A549 (cell line): ENCODE results near the gene MCIDAS. TPM values are rescaled to one million over a fixed set of nuclear protein-coding genes. Genes with fewer than 3 reads are reported as not detected.

Experiments used
- ATAC-seq, 2 experiments: fragments of 200-7000 bp in 1 of 2; fragments of >200 bp in 1 of 2; cut with Nextera tagmentation in 1 of 2; cut with Tn5 transposase in 1 of 2; 3 replicates each; pipeline versions ENCODE4 v1.8.0 to v1.9.1; 2018 to 2020; ENCODE audit warnings: mild to moderate bottlenecking in 1 of 2, moderate library complexity in 1 of 2
- CTCF ChIA-PET: fragments of 300-600 bp; sonication (Branson Sonifier 250); formaldehyde crosslinking; extraction: SDS; loops from one replicate; lab custom pipeline; 2021; ENCODE audit warnings: antibody characterized with exemption, inconsistent platforms; lab: Yijun Ruan, JAX
- POLR2A ChIA-PET: fragments of 350-600 bp; formaldehyde crosslinking; extraction: SDS; loops from one replicate; lab custom pipeline; 2021; ENCODE audit warnings: antibody characterized with exemption, inconsistent platforms; lab: Yijun Ruan, JAX
- DNase-seq, 2 experiments: peaks; one replicate each; pipeline versions ENCODE4 v3.0.0 to v3.0.0-alpha.2; 2011 to 2016; ENCODE audit warnings: low read depth in 1 of 2, low spot score in 1 of 2
- FAIRE-seq: peaks from 2 replicates; lab custom pipeline; 2011; peaks lifted over from hg19 to GRCh38; lab: Jason Lieb, UNC
- H3K27ac ChIP-seq, 2 experiments: fragments of >200 bp; sonication (Bioruptor Twin); formaldehyde crosslinking; 3 replicates each; pipeline ENCODE4 v1.5.1; 2016 to 2017
- H3K4me1 ChIP-seq: fragments of >200 bp; sonication (Bioruptor Twin); formaldehyde crosslinking; 3 replicates; pipeline ENCODE4 v1.6.1; 2016
- H3K4me2 ChIP-seq: fragments of >200 bp; sonication (Bioruptor Twin); formaldehyde crosslinking; 3 replicates; pipeline ENCODE4 v1.6.1; 2016
- H3K4me3 ChIP-seq: fragments of >200 bp; sonication (Bioruptor Twin); formaldehyde crosslinking; 3 replicates; pipeline ENCODE4 v1.5.1; 2016
- H3K9me3 ChIP-seq: fragments of >200 bp; sonication (Bioruptor Twin); formaldehyde crosslinking; 3 replicates; pipeline ENCODE4 v1.6.1; 2016
- BHLHE40 ChIP-seq: IDR thresholded peaks from 2 replicates; pipeline ENCODE4 v1.6.1; 2012; ENCODE audit warnings: low read depth, low read length, inconsistent platforms
- CBX2 ChIP-seq: fragments of 200-600 bp; sonication (generic); IDR thresholded peaks from 2 replicates; pipeline ENCODE4 v1.6.1; 2016; ENCODE audit warnings: low read depth, mild to moderate bottlenecking, borderline replicate concordance
- CBX8 ChIP-seq: fragments of 200-600 bp; sonication (generic); IDR thresholded peaks from 2 replicates; pipeline ENCODE4 v1.6.1; 2016
- CEBPB ChIP-seq, 2 experiments: fragments of >200 bp in 1 of 2; sonication (Bioruptor Twin) in 1 of 2; formaldehyde crosslinking in 1 of 2; IDR thresholded peaks; 2 replicates each; pipeline ENCODE4 v1.6.1; 2012 to 2016
- CHD2 ChIP-seq: fragments of 150-350 bp; IDR thresholded peaks from 2 replicates; pipeline ENCODE4 v1.6.1; 2014; ENCODE audit warnings: low read length; ENCODE audit not compliant: partially characterized antibody
- CHD4 ChIP-seq: fragments of 200-600 bp; sonication (generic); IDR thresholded peaks from 2 replicates; pipeline ENCODE4 v1.6.1; 2016; ENCODE audit warnings: antibody characterized with exemption, mild to moderate bottlenecking, borderline replicate concordance
- EHMT2 ChIP-seq: fragments of 200-600 bp; sonication (generic); IDR thresholded peaks from 2 replicates; pipeline ENCODE4 v1.6.1; 2016; ENCODE audit warnings: antibody characterized with exemption, low read depth, mild to moderate bottlenecking, moderate library complexity
- EP300 ChIP-seq, 2 experiments: fragments of >200 bp; sonication (Bioruptor Twin); formaldehyde crosslinking; IDR thresholded peaks; 2 replicates in 1 of 2; 3 replicates in 1 of 2; pipeline ENCODE4 v1.6.1; 2016 to 2017
- FOSB ChIP-seq: fragments of 250-450 bp; sonication (Bioruptor Pico); IDR thresholded peaks from 2 replicates; pipeline ENCODE4 v1.5.0; 2020; ENCODE audit warnings: mild to moderate bottlenecking, moderate library complexity
- FOSL2 ChIP-seq, 2 experiments: fragments of 450-650 bp in 1 of 2; fragments of >200 bp in 1 of 2; sonication (Bioruptor Twin) in 1 of 2; formaldehyde crosslinking; IDR thresholded peaks; 2 replicates each; pipeline versions ENCODE4 v1.5.0 to v1.6.1; 2016 to 2020; ENCODE audit warnings: mild to moderate bottlenecking in 1 of 2, moderate library complexity in 1 of 2
- HEYL ChIP-seq: fragments of 250-450 bp; sonication (Bioruptor Pico); IDR thresholded peaks from 2 replicates; pipeline ENCODE4 v1.8.0; 2021; ENCODE audit warnings: mild to moderate bottlenecking, moderate library complexity
- HOXA7 ChIP-seq: fragments of 250-450 bp; sonication (Bioruptor Pico); IDR thresholded peaks from 2 replicates; pipeline ENCODE4 v1.5.0; 2020; ENCODE audit warnings: mild to moderate bottlenecking, moderate library complexity
- HOXB13 ChIP-seq: fragments of 250-450 bp; sonication (Bioruptor Pico); IDR thresholded peaks from 2 replicates; pipeline ENCODE4 v1.5.0; 2020; ENCODE audit warnings: low read depth, mild to moderate bottlenecking, moderate library complexity
- JUNB ChIP-seq: fragments of >200 bp; sonication (Bioruptor Twin); formaldehyde crosslinking; IDR thresholded peaks from 2 replicates; pipeline ENCODE4 v1.6.1; 2016
- MAX ChIP-seq: IDR thresholded peaks from 2 replicates; pipeline ENCODE4 v1.6.1; 2012
- NPAS2 ChIP-seq: fragments of 250-450 bp; sonication (Bioruptor Pico); IDR thresholded peaks from 2 replicates; pipeline ENCODE4 v1.8.0; 2022; ENCODE audit warnings: mild to moderate bottlenecking, moderate library complexity, borderline replicate concordance
- RAD21 ChIP-seq, 2 experiments: fragments of >200 bp in 1 of 2; sonication (Bioruptor Twin) in 1 of 2; formaldehyde crosslinking in 1 of 2; IDR thresholded peaks in 1 of 2; conservative IDR thresholded peaks in 1 of 2; 2 replicates in 1 of 2; 3 replicates in 1 of 2; pipeline ENCODE4 v1.6.1; 2012 to 2018; ENCODE audit warnings: inconsistent platforms in 1 of 2
- RCOR1 ChIP-seq: fragments of 150-350 bp; IDR thresholded peaks from 2 replicates; pipeline ENCODE4 v1.6.1; 2014; ENCODE audit warnings: antibody characterized with exemption, low read length, low read depth
- RNF2 ChIP-seq: fragments of 200-600 bp; sonication (generic); IDR thresholded peaks from 2 replicates; pipeline ENCODE4 v1.6.1; 2016; ENCODE audit warnings: low read depth, mild to moderate bottlenecking, antibody characterized with exemption, moderate library complexity, borderline replicate concordance
- SMC3 ChIP-seq: fragments of >200 bp; sonication (Bioruptor Twin); formaldehyde crosslinking; IDR thresholded peaks from 3 replicates; pipeline ENCODE4 v1.6.1; 2018; ENCODE audit warnings: inconsistent platforms
- SREBF2 ChIP-seq: fragments of 450-650 bp; IDR thresholded peaks from 2 replicates; pipeline ENCODE4 v1.6.1; 2014; ENCODE audit warnings: mild to moderate bottlenecking, moderate library complexity
- TP53 ChIP-seq: fragments of 250-450 bp; sonication (Bioruptor Pico); IDR thresholded peaks from 2 replicates; pipeline ENCODE4 v1.5.0; 2021; ENCODE audit warnings: mild to moderate bottlenecking, moderate library complexity
- ZSCAN20 ChIP-seq: fragments of 250-450 bp; sonication (Bioruptor Pico); IDR thresholded peaks from 2 replicates; pipeline ENCODE4 v1.8.0; 2022; ENCODE audit warnings: mild to moderate bottlenecking, moderate library complexity
- WGBS: methylation state at CpG from one replicate; pipeline ENCODE4 v1.1.6; 2017; ENCODE audit errors: missing lambda C conversion rate; 5-methylcytosine and 5-hydroxymethylcytosine counted together
- polyA plus RNA-seq, 4 experiments: library from polyadenylated mRNA; depleted of rRNA in 3 of 4; stranded (reverse); fragments of >200 nt; fragmentation: RNase III in 1 of 4; extraction: RNeasy Plus Mini Kit Qiagen cat#74134 plus additional on column Dnase treatment in 1 of 4; gene quantifications; 2 replicates in 3 of 4; 3 replicates in 1 of 4; pipeline ENCODE4 v1.2.3, GENCODE V29; 2011 to 2017
- TF ChIP-seq, protein P1 (sequence below): fragments of 200-600 bp; sonication (generic); IDR thresholded peaks from 2 replicates; pipeline ENCODE4 v1.6.1; 2016; ENCODE audit warnings: antibody characterized with exemption, mild to moderate bottlenecking, moderate library complexity
- TF ChIP-seq, protein P2 (sequence below): fragments of >200 bp; sonication (Bioruptor Twin); formaldehyde crosslinking; IDR thresholded peaks from 2 replicates; pipeline ENCODE4 v1.6.1; 2016
- TF ChIP-seq, protein P3 (sequence below): fragments of 450-650 bp; IDR thresholded peaks from 2 replicates; pipeline ENCODE4 v1.6.1; 2014; ENCODE audit warnings: antibody characterized with exemption
- TF ChIP-seq, protein P4 (sequence below): fragments of 250-450 bp; sonication (Bioruptor Pico); IDR thresholded peaks from 2 replicates; pipeline ENCODE4 v1.5.0; 2020; ENCODE audit warnings: low read depth, mild to moderate bottlenecking, moderate library complexity
- TF ChIP-seq, protein P5 (sequence below): fragments of >200 bp; sonication (Bioruptor Twin); formaldehyde crosslinking; IDR thresholded peaks from 3 replicates; pipeline ENCODE4 v1.5.1; 2016

Gene MCIDAS
- polyA plus RNA-seq, 2 of the 4 experiments (the other 2 are of a cell fraction) = 2.2 TPM

GRCh38 chr5:55227664-55228430 lies 732 bp upstream of the MCIDAS start (continued):
- no peak for TF ChIP-seq RAD21 (conservative IDR thresholded peaks at IDR 0.05 in 1 of 2, IDR thresholded peaks at IDR 0.05 in 1 of 2)
- TF ChIP-seq HOXB13 (CRISPR knock-in tag) = no peak
- TF ChIP-seq, all 56 proteins: peak for 0

- Histone ChIP-seq H3K4me3 (peak overlapping the region; percentile 55), H3K4me2 (peak overlapping the region; percentile 86), H3K9me3 (no peaks in the 10 kb centered on the region), H3K4me1 (0 out of 3 replicates have a peak, but pooled peaks cover 5% of the 10 kb centered on the region), H3K27ac (peak overlapping the region; percentile 64 to 90)
- DNase-seq (peak; percentile 89 to 92), FAIRE-seq (no peak), ATAC-seq (peak; percentile 76 to 91)
- ChIA-PET POLR2A (no interaction called here), CTCF (interaction anchor here (0.6 to 4.8 kb wide), 28 partner anchors 9 to 1241 kb away, joined by 3 to 57 read pairs (median 4); no protein-coding TSS in a partner anchor)
- 29% methylated on average over 21 of the region's 54 CpGs for WGBS
- TF ChIP-seq EP300 (IDR thresholded peaks at IDR 0.05) (no peak), CEBPB (IDR thresholded peaks at IDR 0.05) (no peak), BHLHE40 (no peak), CBX8 (no peak), CHD4 (no peak), HEYL (CRISPR knock-in tag) (no peak), EHMT2 (no peak), CHD2 (no peak), FOSB (no peak), RAD21 (conservative IDR thresholded peaks at IDR 0.05 in 1 of 2, IDR thresholded peaks at IDR 0.05 in 1 of 2) (peak; percentile 70 to 71), CBX2 (no peak), RCOR1 (no peak), JUNB (no peak), ZSCAN20 (CRISPR knock-in tag) (no peak), FOSL2 (IDR thresholded peaks at IDR 0.05) (no peak), FOSL2 (CRISPR knock-in tag; IDR thresholded peaks at IDR 0.05) (no peak), TP53 (CRISPR knock-in tag) (no peak), MAX (peak; percentile 53; the same call in 1 of the 2 replicates), HOXA7 (CRISPR knock-in tag) (no peak), NPAS2 (CRISPR knock-in tag) (no peak), SREBF2 (no peak), SMC3 (peak; percentile 72), RNF2 (peak; percentile 74; the same call in 1 of the 2 replicates)
- TF ChIP-seq, protein P1, sequence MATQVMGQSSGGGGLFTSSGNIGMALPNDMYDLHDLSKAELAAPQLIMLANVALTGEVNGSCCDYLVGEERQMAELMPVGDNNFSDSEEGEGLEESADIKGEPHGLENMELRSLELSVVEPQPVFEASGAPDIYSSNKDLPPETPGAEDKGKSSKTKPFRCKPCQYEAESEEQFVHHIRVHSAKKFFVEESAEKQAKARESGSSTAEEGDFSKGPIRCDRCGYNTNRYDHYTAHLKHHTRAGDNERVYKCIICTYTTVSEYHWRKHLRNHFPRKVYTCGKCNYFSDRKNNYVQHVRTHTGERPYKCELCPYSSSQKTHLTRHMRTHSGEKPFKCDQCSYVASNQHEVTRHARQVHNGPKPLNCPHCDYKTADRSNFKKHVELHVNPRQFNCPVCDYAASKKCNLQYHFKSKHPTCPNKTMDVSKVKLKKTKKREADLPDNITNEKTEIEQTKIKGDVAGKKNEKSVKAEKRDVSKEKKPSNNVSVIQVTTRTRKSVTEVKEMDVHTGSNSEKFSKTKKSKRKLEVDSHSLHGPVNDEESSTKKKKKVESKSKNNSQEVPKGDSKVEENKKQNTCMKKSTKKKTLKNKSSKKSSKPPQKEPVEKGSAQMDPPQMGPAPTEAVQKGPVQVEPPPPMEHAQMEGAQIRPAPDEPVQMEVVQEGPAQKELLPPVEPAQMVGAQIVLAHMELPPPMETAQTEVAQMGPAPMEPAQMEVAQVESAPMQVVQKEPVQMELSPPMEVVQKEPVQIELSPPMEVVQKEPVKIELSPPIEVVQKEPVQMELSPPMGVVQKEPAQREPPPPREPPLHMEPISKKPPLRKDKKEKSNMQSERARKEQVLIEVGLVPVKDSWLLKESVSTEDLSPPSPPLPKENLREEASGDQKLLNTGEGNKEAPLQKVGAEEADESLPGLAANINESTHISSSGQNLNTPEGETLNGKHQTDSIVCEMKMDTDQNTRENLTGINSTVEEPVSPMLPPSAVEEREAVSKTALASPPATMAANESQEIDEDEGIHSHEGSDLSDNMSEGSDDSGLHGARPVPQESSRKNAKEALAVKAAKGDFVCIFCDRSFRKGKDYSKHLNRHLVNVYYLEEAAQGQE = no peak
- TF ChIP-seq, protein P2, sequence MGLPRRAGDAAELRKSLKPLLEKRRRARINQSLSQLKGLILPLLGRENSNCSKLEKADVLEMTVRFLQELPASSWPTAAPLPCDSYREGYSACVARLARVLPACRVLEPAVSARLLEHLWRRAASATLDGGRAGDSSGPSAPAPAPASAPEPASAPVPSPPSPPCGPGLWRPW = no peak
- TF ChIP-seq, protein P3, sequence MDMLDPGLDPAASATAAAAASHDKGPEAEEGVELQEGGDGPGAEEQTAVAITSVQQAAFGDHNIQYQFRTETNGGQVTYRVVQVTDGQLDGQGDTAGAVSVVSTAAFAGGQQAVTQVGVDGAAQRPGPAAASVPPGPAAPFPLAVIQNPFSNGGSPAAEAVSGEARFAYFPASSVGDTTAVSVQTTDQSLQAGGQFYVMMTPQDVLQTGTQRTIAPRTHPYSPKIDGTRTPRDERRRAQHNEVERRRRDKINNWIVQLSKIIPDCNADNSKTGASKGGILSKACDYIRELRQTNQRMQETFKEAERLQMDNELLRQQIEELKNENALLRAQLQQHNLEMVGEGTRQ = no peak
- TF ChIP-seq, protein P4, sequence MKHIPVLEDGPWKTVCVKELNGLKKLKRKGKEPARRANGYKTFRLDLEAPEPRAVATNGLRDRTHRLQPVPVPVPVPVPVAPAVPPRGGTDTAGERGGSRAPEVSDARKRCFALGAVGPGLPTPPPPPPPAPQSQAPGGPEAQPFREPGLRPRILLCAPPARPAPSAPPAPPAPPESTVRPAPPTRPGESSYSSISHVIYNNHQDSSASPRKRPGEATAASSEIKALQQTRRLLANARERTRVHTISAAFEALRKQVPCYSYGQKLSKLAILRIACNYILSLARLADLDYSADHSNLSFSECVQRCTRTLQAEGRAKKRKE (CRISPR knock-in tag) = no peak
- TF ChIP-seq, protein P5, sequence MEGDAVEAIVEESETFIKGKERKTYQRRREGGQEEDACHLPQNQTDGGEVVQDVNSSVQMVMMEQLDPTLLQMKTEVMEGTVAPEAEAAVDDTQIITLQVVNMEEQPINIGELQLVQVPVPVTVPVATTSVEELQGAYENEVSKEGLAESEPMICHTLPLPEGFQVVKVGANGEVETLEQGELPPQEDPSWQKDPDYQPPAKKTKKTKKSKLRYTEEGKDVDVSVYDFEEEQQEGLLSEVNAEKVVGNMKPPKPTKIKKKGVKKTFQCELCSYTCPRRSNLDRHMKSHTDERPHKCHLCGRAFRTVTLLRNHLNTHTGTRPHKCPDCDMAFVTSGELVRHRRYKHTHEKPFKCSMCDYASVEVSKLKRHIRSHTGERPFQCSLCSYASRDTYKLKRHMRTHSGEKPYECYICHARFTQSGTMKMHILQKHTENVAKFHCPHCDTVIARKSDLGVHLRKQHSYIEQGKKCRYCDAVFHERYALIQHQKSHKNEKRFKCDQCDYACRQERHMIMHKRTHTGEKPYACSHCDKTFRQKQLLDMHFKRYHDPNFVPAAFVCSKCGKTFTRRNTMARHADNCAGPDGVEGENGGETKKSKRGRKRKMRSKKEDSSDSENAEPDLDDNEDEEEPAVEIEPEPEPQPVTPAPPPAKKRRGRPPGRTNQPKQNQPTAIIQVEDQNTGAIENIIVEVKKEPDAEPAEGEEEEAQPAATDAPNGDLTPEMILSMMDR = peak; percentile 68
Measured at GRCh38 chr5:55226027-55226933, 835 bp downstream of the MCIDAS start.
